Panc1 (cell line): Measurements from ENCODE around the gene NUP133. TPM values are rescaled to one million over a fixed set of nuclear protein-coding genes. Genes with fewer than 3 reads are reported as not detected.

Experiments used
- ATAC-seq: fragments of 200-7000 bp; cut with Tn5 transposase; 2 replicates; pipeline ENCODE4 v1.9.1; 2020; ENCODE audit warnings: mild to moderate bottlenecking, moderate library complexity
- BruUV-seq: library from RNA; stranded (reverse); fragments of 400-500 nt; replicated peaks from 2 replicates; lab custom pipeline; 2021; lab: Mats Ljungman, UMichigan
- CTCF ChIA-PET: fragments of 300-600 bp; sonication (Branson Sonifier 250); formaldehyde crosslinking; loops from one replicate; lab custom pipeline; 2022; ENCODE audit warnings: antibody characterized with exemption; lab: Charles Lee
- POLR2A ChIA-PET: fragments of 300-600 bp; sonication (Branson Sonifier 250); formaldehyde crosslinking; loops from one replicate; lab custom pipeline; 2022; ENCODE audit warnings: antibody characterized with exemption; lab: Charles Lee
- DNase-seq: peaks from one replicate; pipeline ENCODE4 v3.0.0-alpha.2; 2010; ENCODE audit warnings: low read depth, low spot score
- H3K27ac ChIP-seq: 2 replicates; pipeline ENCODE4 v1.5.1; 2011; ENCODE audit warnings: mild to moderate bottlenecking, low read length, inconsistent platforms
- H3K27me3 ChIP-seq: fragments of 200-500 bp; sonication (Bioruptor generic); 2 replicates; pipeline ENCODE4 v1.6.0; 2014; ENCODE audit warnings: low read length, inconsistent platforms; ENCODE audit not compliant: control insufficient read depth, insufficient read depth
- H3K36me3 ChIP-seq: fragments of 200-500 bp; sonication (Bioruptor generic); 2 replicates; pipeline ENCODE4 v1.5.1; 2014; ENCODE audit warnings: inconsistent platforms, mild to moderate bottlenecking, low read length, moderate library complexity; ENCODE audit not compliant: control insufficient read depth, insufficient read depth
- H3K4me1 ChIP-seq: 2 replicates; pipeline ENCODE4 v1.5.1; 2011; ENCODE audit warnings: inconsistent platforms, mild to moderate bottlenecking, low read length, moderate library complexity; ENCODE audit not compliant: control insufficient read depth, insufficient read depth
- H3K4me3 ChIP-seq, 2 experiments: 2 replicates each; pipeline ENCODE4 v1.5.1; 2011 to 2012; ENCODE audit warnings: low read depth in 2 of 2, low read length in 2 of 2, mild to moderate bottlenecking in 2 of 2, inconsistent platforms in 1 of 2, moderate library complexity in 1 of 2
- H3K9me3 ChIP-seq: fragments of 200-500 bp; sonication (Bioruptor generic); 2 replicates; pipeline ENCODE4 v1.5.1; 2014; ENCODE audit warnings: low read depth, mild to moderate bottlenecking, inconsistent platforms, low read length, moderate library complexity; ENCODE audit not compliant: control insufficient read depth, insufficient read depth
- CTCF ChIP-seq: fragments of 450-650 bp; IDR thresholded peaks from 2 replicates; pipeline ENCODE4 v1.5.1; 2017; ENCODE audit warnings: mild to moderate bottlenecking
- POLR2AphosphoS5 ChIP-seq: IDR thresholded peaks from 2 replicates; pipeline ENCODE4 v1.6.1; 2012; ENCODE audit warnings: mild to moderate bottlenecking, low read depth, low read length, moderate library complexity
- REST ChIP-seq, 2 experiments: IDR thresholded peaks; 2 replicates each; pipeline ENCODE4 v1.6.1; 2011 to 2012; ENCODE audit warnings: low read depth in 2 of 2, control low read depth in 1 of 2, low read length in 1 of 2, mild to moderate bottlenecking in 1 of 2, moderate library complexity in 1 of 2; ENCODE audit not compliant: insufficient read depth in 1 of 2
- SIN3A ChIP-seq: IDR thresholded peaks from 2 replicates; pipeline ENCODE4 v1.6.1; 2012; ENCODE audit warnings: low read depth, mild to moderate bottlenecking, low read length, moderate library complexity, borderline replicate concordance; ENCODE audit not compliant: insufficient read depth
- TCF7L2 ChIP-seq: IDR thresholded peaks from 2 replicates; pipeline ENCODE4 v1.6.1; 2011; ENCODE audit warnings: mild to moderate bottlenecking, low read depth, low read length, inconsistent platforms
- in situ Hi-C: cut with HindIII; loops from 2 replicates; pipeline ENCODE4 v1.10.0; 2016; ENCODE audit warnings: low sequenced_read_pairs, low pct_unique_long_range_greater_than_20kb
- intact Hi-C: fragments of 100-400 bp; cut with micrococcal nuclease; formaldehyde crosslinking; loops from one replicate; pipeline ENCODE4 v1.10.0; 2022; ENCODE audit not compliant: unreplicated experiment
- total RNA-seq: library from RNA; stranded (reverse); gene quantifications from one replicate; pipeline ENCODE4 v1.2.1, GENCODE V29; 2021; ENCODE audit not compliant: unreplicated experiment

Gene NUP133
- total RNA-seq, 1 experiment from 2014 or later = 39.5 TPM

GRCh38 chr1:229392936-229393335 lies 115.2 kb downstream of the NUP133 start:
- no peaks in the 10 kb centered on the region for H3K9me3 ChIP-seq
- ChIA-PET POLR2A (interaction anchor here (0.6 kb wide), 1 partner anchor 210 kb away, joined by 8 read pairs; no protein-coding TSS in a partner anchor), CTCF (interaction anchor here (0.6 kb wide), 2 partner anchors 62 to 162 kb away, joined by 4 read pairs; no protein-coding TSS in a partner anchor)
- no peak overlapping the region for H3K27ac ChIP-seq
- no peak overlapping the region for H3K4me3 ChIP-seq
- no peak for ATAC-seq
- no TSS peak for BruUV-seq
- no peaks in the 10 kb centered on the region for H3K4me1 ChIP-seq
- no peak for DNase-seq
- H3K36me3 ChIP-seq = no peaks in the 10 kb centered on the region
- no peaks in the 10 kb centered on the region for H3K27me3 ChIP-seq
- TF ChIP-seq CTCF = no peak
- TF ChIP-seq REST (IDR thresholded peaks at IDR 0.05; ENCODE audit: insufficient read depth in 1 of 2, low read depth in 2 of 2, low read length in 1 of 2) = no peak
- no peak for TF ChIP-seq POLR2AphosphoS5
- no peak for TF ChIP-seq TCF7L2
- no peak for TF ChIP-seq SIN3A
- in situ Hi-C loops (no loop called here), intact Hi-C loops (no loop called here)

Other genes starting within 250 kb of the NUP133 start
- gene RAB4A, start 237.2 kb downstream of the NUP133 start, total RNA-seq = 73.0 TPM
- gene CCSAP, start 165.3 kb downstream of the NUP133 start, total RNA-seq = 11.6 TPM
- not detected for gene ACTA1, start 74.2 kb downstream of the NUP133 start, total RNA-seq
- 19.2 TPM for gene ABCB10, start 50.4 kb upstream of the NUP133 start, total RNA-seq
- gene TAF5L, start 117.8 kb upstream of the NUP133 start, total RNA-seq = 23.8 TPM
- 21.9 TPM for gene URB2, start 117.9 kb upstream of the NUP133 start, total RNA-seq